ENCODE data around the gene FBXL17. TPM values are rescaled to one million over a fixed set of nuclear protein-coding genes. Genes with fewer than 3 reads are reported as not detected.

Gene FBXL17
- total and polyA plus RNA-seq, 2 of the 4 experiments (the other 2 are of a cell fraction): 3.9 to 8.1 TPM

- Histone ChIP-seq H2BK20ac (ENCODE audit: low read depth, low read length) (no peak overlapping the region), H2BK120ac (ENCODE audit: low read depth, low read length) (no peak overlapping the region), H3K4me2 (ENCODE audit: low read depth, low read length) (no peak overlapping the region), H2AFZ (replicated peaks; ENCODE audit: low read length, poor library complexity) (no peak overlapping the region), H4K91ac (ENCODE audit: insufficient read depth, low read depth, low read length) (no peak overlapping the region), H3K79me1 (ENCODE audit: low read depth in 1 of 2, low read length in 2 of 2) (no peaks in the 10 kb centered on the region), H3K4me3 (ENCODE audit: insufficient read depth, low read depth, low read length) (no peak overlapping the region), H4K5ac (ENCODE audit: low read depth, low read length) (no peak overlapping the region), H3K4me1 (ENCODE audit: control insufficient read depth, insufficient read depth, low read length) (no peaks in the 10 kb centered on the region), H2BK5ac (ENCODE audit: low read depth, low read length, poor library complexity, severe bottlenecking) (no peak overlapping the region), H3K27me3 (ENCODE audit: control insufficient read depth, insufficient read depth, low read length) (no peaks in the 10 kb centered on the region), H3K9me1 (ENCODE audit: insufficient read depth, low read length) (no peaks in the 10 kb centered on the region), H3K9ac (ENCODE audit: low read depth, low read length) (no peak overlapping the region), H4K20me1 (ENCODE audit: insufficient read depth, low read length) (no peaks in the 10 kb centered on the region), H2AK5ac (ENCODE audit: low read depth, low read length) (no peak overlapping the region), H2BK15ac (ENCODE audit: low read depth, low read length) (no peak overlapping the region), H3K9me3 (ENCODE audit: control insufficient read depth, insufficient read depth, low read length) (no peaks in the 10 kb centered on the region), H3K36me3 (ENCODE audit: control insufficient read depth, insufficient read depth, low read length) (no peaks in the 10 kb centered on the region), H3K18ac (ENCODE audit: low read depth, low read length) (no peak overlapping the region), H3K27ac (ENCODE audit: insufficient read depth, low read length) (no peak overlapping the region), H3K56ac (ENCODE audit: extremely low read depth, insufficient read depth, low read length) (no peak overlapping the region), H4K8ac (ENCODE audit: low read depth in 2 of 2, low read length in 2 of 2) (no peak overlapping the region), H2AK9ac (replicated peaks; ENCODE audit: low read depth, low read length, poor library complexity) (no peak overlapping the region), H3K4ac (ENCODE audit: low read depth, low read length) (no peak overlapping the region), H3K14ac (replicated peaks; ENCODE audit: low read depth, low read length) (no peak overlapping the region), H3K23ac (ENCODE audit: low read depth, low read length) (no peak overlapping the region)
- BruUV-seq (replicated peaks): no TSS peak
- no peak for DNase-seq
- no CpG with 5 or more reads among the region's 3 CpGs for WGBS, 2 experiments (ENCODE audit: extremely low coverage in 2 of 2, insufficient read length in 1 of 2)
- in situ Hi-C loops (cut with MboI; ENCODE audit: low sequenced_read_pairs) (no loop called here), intact Hi-C loops (cut with micrococcal nuclease) (no loop called here), dilution Hi-C loops (cut with HindIII; ENCODE audit: low sequenced_read_pairs, unreplicated experiment) (no loop called here)
- POLR2A ChIA-PET (ENCODE audit: unreplicated experiment): no interaction called here
- TF ChIP-seq RCOR1 (IDR thresholded peaks at IDR 0.05; ENCODE audit: insufficient replicate concordance, low read length): no peak
- no peak for TF ChIP-seq CTCF (conservative IDR thresholded peaks at IDR 0.05; ENCODE audit: low read depth, low read length)
- no peak for TF ChIP-seq CHD1 (IDR thresholded peaks at IDR 0.05; ENCODE audit: low read depth, low read length)
- no peak for TF ChIP-seq USF2 (IDR thresholded peaks at IDR 0.05; ENCODE audit: low read depth, low read length)
- no peak for TF ChIP-seq BHLHE40 (IDR thresholded peaks at IDR 0.05; ENCODE audit: low read depth, low read length)
- TF ChIP-seq POLR2A (IDR thresholded peaks at IDR 0.05; ENCODE audit: low read depth, low read length): no peak
- no peak for TF ChIP-seq MAFK (IDR thresholded peaks at IDR 0.05; ENCODE audit: low read depth, low read length)
- no peak for TF ChIP-seq SMC3 (IDR thresholded peaks at IDR 0.05; ENCODE audit: low read depth, low read length)
- no peak for TF ChIP-seq MAZ (IDR thresholded peaks at IDR 0.05; ENCODE audit: borderline replicate concordance, low read depth, low read length)
- TF ChIP-seq, protein P1, sequence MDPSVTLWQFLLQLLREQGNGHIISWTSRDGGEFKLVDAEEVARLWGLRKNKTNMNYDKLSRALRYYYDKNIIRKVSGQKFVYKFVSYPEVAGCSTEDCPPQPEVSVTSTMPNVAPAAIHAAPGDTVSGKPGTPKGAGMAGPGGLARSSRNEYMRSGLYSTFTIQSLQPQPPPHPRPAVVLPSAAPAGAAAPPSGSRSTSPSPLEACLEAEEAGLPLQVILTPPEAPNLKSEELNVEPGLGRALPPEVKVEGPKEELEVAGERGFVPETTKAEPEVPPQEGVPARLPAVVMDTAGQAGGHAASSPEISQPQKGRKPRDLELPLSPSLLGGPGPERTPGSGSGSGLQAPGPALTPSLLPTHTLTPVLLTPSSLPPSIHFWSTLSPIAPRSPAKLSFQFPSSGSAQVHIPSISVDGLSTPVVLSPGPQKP (IDR thresholded peaks at IDR 0.05; ENCODE audit: borderline replicate concordance, low read depth, low read length): no peak
- no peak for TF ChIP-seq CEBPB (IDR thresholded peaks at IDR 0.05; ENCODE audit: low read depth, low read length)
- no peak for TF ChIP-seq MXI1 (IDR thresholded peaks at IDR 0.05; ENCODE audit: borderline replicate concordance, low read depth, low read length)
- TF ChIP-seq FOS (IDR thresholded peaks at IDR 0.05; ENCODE audit: low read depth, low read length): no peak
- TF ChIP-seq RFX5 (IDR thresholded peaks at IDR 0.05; ENCODE audit: low read depth, low read length): no peak
- no peak for TF ChIP-seq RAD21 (IDR thresholded peaks at IDR 0.05; ENCODE audit: low read length)
- TF ChIP-seq NFE2L2 (IDR thresholded peaks at IDR 0.05; ENCODE audit: low read depth, low read length): no peak
- no peak for ATAC-seq (ENCODE audit: low read depth)
- CTCF ChIA-PET: interaction anchor here (0.9 kb wide), 1 partner anchor 120 kb away, joined by 3 read pairs; no protein-coding TSS in a partner anchor
These were observed 132.0 kb downstream of the FBXL17 start for GRCh38 chr5:108249785-108250426.

Data from IMR-90 (cell line).